Measurements from ENCODE around the gene UNC45B. TPM values are rescaled to one million over a fixed set of nuclear protein-coding genes. Genes with fewer than 3 reads are reported as not detected.

The UNC45B gene
- total RNA-seq, 1 experiment from 2014 or later, result not detected

DNA sequence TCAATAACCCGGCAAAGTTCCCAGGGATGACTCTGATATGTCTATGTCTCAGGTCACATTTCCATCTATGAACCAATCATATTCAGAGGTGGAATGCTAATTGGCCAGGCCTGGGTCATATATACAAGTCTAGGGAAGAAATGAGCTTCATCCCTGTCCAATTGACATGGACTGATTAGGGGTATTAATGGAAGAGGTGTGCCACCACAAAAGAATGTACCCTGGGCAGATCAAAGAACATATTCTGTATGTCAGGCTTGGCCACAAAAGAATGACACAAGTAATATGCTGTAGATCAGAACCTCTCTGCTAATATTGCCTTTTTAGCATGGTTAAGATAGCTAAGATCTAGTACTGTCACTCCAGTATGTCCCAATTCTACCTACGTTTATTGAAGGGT is 39.9 kb downstream of the UNC45B start:
- CTCF ChIA-PET, result no interaction called here

More for the DNA sequence above, 39.9 kb downstream of the UNC45B start:
- H3K27ac ChIP-seq (ENCODE audit: low read depth, low read length), result no peak overlapping the region
- no peak overlapping the region for H3K9ac ChIP-seq (ENCODE audit: low read length)
- no peak for DNase-seq (ENCODE audit: low read depth, low spot score)
- H3K9me3 ChIP-seq (ENCODE audit: control insufficient read depth in 1 of 2, insufficient read depth in 1 of 2, low read depth in 1 of 2, low read length in 2 of 2), result no peaks in the 10 kb centered on the region
- ATAC-seq, result no peak
- H3K4me1 ChIP-seq (ENCODE audit: control insufficient read depth in 1 of 2, insufficient read depth in 2 of 2, low read length in 2 of 2), result no peaks in the 10 kb centered on the region
- H4K20me1 ChIP-seq (ENCODE audit: insufficient read depth), result no peaks in the 10 kb centered on the region
- POLR2A ChIA-PET, result no interaction called here
- TF ChIP-seq YY1 (IDR thresholded peaks at IDR 0.05; ENCODE audit: extremely low read depth, insufficient replicate concordance, low read depth, low read length) (no peak), ZFX (IDR thresholded peaks at IDR 0.05) (no peak), EZH2phosphoT487 (IDR thresholded peaks at IDR 0.05; ENCODE audit: borderline replicate concordance) (no peak), ELF1 (IDR thresholded peaks at IDR 0.05; ENCODE audit: borderline replicate concordance, low read depth) (no peak)
- TF ChIP-seq, protein P1, sequence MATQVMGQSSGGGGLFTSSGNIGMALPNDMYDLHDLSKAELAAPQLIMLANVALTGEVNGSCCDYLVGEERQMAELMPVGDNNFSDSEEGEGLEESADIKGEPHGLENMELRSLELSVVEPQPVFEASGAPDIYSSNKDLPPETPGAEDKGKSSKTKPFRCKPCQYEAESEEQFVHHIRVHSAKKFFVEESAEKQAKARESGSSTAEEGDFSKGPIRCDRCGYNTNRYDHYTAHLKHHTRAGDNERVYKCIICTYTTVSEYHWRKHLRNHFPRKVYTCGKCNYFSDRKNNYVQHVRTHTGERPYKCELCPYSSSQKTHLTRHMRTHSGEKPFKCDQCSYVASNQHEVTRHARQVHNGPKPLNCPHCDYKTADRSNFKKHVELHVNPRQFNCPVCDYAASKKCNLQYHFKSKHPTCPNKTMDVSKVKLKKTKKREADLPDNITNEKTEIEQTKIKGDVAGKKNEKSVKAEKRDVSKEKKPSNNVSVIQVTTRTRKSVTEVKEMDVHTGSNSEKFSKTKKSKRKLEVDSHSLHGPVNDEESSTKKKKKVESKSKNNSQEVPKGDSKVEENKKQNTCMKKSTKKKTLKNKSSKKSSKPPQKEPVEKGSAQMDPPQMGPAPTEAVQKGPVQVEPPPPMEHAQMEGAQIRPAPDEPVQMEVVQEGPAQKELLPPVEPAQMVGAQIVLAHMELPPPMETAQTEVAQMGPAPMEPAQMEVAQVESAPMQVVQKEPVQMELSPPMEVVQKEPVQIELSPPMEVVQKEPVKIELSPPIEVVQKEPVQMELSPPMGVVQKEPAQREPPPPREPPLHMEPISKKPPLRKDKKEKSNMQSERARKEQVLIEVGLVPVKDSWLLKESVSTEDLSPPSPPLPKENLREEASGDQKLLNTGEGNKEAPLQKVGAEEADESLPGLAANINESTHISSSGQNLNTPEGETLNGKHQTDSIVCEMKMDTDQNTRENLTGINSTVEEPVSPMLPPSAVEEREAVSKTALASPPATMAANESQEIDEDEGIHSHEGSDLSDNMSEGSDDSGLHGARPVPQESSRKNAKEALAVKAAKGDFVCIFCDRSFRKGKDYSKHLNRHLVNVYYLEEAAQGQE (IDR thresholded peaks at IDR 0.05; ENCODE audit: low read depth), result no peak
- TF ChIP-seq, protein P2, sequence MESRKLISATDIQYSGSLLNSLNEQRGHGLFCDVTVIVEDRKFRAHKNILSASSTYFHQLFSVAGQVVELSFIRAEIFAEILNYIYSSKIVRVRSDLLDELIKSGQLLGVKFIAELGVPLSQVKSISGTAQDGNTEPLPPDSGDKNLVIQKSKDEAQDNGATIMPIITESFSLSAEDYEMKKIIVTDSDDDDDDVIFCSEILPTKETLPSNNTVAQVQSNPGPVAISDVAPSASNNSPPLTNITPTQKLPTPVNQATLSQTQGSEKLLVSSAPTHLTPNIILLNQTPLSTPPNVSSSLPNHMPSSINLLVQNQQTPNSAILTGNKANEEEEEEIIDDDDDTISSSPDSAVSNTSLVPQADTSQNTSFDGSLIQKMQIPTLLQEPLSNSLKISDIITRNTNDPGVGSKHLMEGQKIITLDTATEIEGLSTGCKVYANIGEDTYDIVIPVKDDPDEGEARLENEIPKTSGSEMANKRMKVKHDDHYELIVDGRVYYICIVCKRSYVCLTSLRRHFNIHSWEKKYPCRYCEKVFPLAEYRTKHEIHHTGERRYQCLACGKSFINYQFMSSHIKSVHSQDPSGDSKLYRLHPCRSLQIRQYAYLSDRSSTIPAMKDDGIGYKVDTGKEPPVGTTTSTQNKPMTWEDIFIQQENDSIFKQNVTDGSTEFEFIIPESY (IDR thresholded peaks at IDR 0.05; ENCODE audit: extremely low read depth, insufficient replicate concordance, low read length), result no peak
- H3K36me3 ChIP-seq (ENCODE audit: control insufficient read depth in 1 of 2, insufficient read depth in 2 of 2, low read length in 2 of 2), result no peaks in the 10 kb centered on the region
- no TSS peak for BruUV-seq (replicated peaks)
- H3K27me3 ChIP-seq (ENCODE audit: insufficient read depth, low read length), result peaks cover 30% of the 10 kb centered on the region
- no peak overlapping the region for H2AFZ ChIP-seq (ENCODE audit: low read depth, low read length, poor library complexity, severe bottlenecking)
- H3K79me2 ChIP-seq (ENCODE audit: insufficient read depth, low read length), result no peaks in the 10 kb centered on the region
- H3K9me2 ChIP-seq (ENCODE audit: insufficient read depth), result no peaks in the 10 kb centered on the region
- intact Hi-C loops (cut with micrococcal nuclease), result no loop called here
- H3K4me2 ChIP-seq (ENCODE audit: low read length), result no peak overlapping the region
- no peak overlapping the region for H3K4me3 ChIP-seq (replicated peaks in 1 of 2; ENCODE audit: low read depth in 1 of 2, low read length in 2 of 2)
- RAD21 ChIA-PET (ENCODE audit: low non-redundant PET in 1 of 2, low total read pairs in 2 of 2, uncharacterized antibody in 2 of 2, unreplicated experiment in 2 of 2), result no interaction called here
